ENCODE results near the gene GFPT1.

The GFPT1 gene

DNA sequence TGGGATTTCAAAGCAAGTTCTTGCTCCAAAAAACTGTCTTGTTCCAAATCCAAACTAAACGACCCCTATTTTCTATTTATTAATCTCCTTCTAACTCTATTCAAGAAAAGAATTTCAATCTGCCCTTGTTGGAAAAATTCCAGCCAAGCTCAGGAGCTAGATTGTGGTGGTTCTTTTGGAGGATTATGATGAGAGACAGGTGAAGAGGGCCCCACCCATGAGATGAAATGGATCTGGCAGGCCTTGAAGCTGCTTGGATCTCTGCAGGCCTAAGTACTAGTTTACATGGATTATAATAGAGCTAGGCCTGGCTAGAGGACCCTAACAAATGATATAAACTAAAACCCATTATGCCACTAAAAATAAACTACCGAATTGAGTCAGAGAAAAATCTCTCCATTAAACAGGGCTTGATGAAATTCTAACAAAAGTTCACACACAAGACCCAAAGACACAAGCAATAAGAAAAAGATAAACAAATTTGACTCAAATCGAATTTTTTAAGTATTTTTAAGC is 101.6 kb downstream of the GFPT1 start:
- no peak for DNase-seq

DNA sequence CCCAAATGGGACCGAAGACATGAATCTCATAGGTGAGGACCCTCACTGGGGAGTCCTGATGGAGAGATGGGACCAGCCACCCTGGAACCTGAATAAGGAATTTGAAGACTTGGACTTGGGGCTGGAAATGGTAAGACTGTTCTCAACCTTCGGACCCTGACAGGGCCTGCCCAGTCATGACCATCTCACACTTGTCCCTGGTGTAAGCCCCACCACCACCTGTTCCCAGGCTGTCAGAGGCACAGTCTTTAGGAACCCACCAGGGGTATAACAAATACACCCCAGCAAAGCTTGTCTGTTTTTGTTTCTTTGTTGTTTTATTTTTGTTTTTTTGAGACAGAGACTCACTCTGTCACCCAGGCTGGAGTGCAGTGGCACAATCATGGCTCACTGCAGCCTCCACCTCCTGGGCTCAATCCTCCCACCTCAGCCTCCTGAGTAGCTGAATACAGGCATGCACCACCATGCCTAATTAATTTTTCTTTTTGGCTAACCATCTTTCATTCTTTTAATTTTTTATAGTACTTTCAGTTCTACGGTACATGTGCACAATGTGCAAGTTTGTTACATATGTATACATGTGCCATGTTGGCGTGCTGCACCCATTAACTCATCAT is 106.1 kb downstream of the GFPT1 start:
- no peak for DNase-seq

DNA sequence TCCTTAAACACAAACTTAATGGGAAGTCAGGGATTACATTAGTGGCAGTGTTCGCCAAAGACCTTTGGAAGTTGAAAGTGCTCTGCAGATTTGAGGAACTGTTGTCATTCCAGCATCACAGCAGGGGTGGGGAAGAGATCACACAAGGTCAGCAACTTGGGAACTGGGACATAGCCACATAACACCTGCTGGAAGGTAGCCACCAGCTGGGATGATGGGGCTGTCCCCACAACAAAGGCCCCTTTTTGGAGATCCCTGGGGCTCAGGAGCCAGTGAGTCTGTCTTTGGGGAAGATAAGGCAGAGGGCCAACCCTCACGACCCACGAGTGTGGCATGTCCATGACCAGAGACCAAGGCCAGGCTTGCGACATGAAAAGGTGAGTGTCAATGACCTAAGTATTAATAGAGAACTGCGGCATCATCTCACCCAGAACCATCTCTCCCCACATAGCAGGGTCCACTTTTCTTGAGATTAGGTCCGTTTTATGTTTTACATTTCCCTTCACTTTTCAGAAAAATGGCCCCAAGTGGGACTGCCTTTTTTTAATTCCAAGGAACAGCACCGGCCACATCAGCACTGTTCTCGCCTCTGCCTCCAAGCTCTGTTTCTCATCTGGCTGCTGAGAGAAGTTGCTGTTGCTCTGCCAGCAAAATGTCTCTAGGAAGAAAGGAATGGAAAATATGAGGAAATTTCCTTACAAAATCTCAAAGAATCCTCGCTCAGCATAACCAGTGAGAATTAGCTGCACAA is 106.9 kb downstream of the GFPT1 start:
- DNase-seq = no peak

DNA sequence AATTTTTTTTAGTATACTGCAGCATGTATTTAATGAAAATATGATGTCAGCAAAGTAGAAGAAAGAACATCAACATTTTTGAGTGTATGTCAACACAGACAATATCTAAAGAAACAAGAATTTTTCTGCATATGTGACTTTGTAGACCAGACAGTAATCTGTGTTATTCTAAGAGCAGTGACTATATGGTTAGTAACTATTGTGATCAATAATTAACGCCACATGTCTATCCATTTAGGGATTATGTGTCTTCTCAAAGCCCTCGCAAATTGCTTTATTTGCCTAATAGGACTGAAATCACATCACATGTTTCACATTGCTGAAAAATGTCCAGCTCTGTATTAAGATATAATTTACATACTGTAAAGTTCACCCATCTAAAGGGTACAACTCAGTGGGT is 107.8 kb downstream of the GFPT1 start:
- DNase-seq = no peak

DNA sequence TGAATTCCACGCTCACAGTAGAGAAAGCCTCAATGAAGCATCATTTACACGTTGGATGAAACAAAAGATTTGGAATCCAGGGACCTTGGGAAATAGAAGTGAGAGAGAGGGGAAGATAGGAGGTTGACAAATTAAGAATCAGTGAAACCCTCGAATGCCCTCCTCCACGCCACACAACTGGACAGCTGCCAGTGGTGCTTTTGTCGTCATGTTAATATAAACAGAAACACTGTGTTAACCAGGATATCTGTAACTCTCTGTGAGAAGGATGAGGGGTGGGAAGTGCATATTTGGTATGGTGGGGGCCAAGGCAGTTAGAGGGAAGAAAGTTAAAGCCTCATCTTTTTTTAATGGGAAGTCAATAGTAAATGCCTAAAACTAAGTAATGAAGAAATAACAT is 108.7 kb downstream of the GFPT1 start:
- DNase-seq = no peak

DNA sequence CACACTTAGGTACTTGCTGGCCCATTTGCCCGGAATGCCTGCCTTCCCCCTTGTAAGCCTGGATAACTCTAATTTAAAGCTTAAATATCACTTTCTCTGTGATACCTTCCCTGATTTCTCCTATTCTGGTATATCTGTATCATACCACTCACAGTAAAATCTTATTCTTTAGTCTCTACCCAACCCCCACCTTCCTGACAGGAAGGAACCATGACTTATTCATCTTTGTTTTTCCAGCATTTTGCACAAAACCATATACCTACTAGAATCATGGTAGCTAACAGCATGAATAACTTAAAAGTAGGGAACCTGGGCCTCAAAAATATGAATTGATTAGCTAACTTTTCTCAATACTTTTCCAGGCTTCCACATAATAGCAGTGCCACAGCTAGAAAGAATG is 111.5 kb downstream of the GFPT1 start:
- DNase-seq = no peak

DNA sequence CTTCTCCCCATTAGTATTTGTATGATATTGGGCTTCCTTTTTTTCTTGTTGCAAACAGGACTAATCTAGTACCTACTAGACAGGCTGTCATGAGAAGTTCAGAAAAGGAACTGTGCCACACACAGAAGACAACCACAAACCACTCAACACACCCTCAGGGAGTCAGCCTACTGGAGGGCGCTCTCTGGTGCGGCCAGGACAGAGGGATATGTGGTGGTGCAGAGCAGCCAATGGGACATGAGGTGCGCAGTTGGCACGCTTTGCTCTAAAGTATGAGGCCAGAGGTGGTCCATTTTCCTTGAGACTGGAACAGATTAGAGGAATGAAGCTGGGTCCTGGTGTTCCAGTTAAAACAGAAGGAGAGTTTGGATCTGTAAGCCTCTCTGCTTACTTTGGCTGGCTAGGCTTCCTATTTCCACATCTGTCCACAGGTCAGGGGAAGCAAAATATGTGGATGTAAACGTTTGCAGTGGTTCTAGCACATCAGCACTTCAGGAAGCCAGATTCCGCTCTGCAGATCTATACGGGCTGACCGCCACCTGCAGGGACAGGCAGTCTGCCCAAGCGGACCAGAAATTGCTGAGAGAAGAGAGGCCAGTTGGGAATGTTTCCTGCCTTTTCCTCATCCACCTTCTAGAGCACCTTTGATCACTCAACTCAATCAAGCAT is 114.1 kb downstream of the GFPT1 start:
- no peak for DNase-seq

DNA sequence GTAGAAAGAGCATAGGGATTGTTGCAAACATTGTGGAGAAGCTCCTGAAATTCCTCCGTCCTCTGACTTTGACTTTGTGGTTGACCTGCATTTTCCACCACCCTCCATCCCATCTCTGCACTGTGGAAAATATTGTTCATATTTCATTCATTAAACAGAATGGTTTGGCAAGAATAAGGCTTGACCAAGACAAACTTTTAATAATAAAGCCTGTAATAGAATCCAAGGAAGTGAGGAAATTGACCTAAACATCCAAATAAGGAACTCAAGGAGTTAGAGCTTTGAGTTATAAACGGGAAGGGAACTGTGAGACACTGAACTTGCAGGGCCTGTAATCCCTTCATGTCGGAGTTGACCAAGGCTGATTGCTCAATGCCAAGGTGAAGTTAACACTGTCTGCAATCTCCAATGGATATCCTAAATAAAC is 115.2 kb downstream of the GFPT1 start:
- no peak for DNase-seq
